HG03039 (cell line): ENCODE measurements around the gene MAN2A2.
"Not testable (repeated sequence)": the region's sequence is repeated elsewhere in the genome, so short reads cannot be mapped to it uniquely, and the experiment has no call there.

Experiments used
- ATAC-seq: cut with Tn5 transposase; IDR thresholded peaks from one replicate; pipeline ENCODE4 v1.9.1; 2021; ENCODE audit warnings: mild to moderate bottlenecking, moderate library complexity; ENCODE audit not compliant: unreplicated experiment

Gene MAN2A2

DNA sequence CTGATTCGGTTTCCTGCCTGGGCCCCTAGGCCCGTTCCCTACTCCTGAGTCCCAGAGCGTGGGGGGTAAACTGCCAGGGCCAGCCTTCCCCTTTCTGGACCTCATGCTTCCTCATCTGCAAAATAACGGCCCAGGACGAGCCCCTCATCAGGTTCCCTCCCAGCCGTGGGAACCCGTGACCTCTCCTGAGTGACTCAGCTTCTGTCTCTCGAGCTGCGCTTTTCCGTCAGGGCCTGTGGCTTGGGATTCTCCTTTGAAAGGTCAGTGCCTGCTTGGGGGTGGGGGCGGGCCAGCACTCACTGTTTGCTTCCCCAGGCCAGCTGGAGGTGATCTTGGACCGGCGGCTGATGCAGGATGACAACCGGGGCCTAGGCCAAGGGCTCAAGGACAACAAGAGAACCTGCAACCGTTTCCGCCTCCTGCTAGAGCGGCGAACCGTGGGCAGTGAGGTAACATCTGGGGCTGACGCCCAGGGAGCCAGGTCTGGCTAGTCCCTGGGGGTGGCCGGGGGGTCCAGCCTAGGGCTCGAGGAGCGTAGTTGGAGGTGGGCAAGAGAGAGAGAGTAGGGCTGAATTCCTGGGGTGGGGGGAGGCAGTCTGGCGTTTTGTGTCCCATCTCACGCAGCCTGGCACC, 12.8 kb downstream of the MAN2A2 start:
- no peak for ATAC-seq

DNA sequence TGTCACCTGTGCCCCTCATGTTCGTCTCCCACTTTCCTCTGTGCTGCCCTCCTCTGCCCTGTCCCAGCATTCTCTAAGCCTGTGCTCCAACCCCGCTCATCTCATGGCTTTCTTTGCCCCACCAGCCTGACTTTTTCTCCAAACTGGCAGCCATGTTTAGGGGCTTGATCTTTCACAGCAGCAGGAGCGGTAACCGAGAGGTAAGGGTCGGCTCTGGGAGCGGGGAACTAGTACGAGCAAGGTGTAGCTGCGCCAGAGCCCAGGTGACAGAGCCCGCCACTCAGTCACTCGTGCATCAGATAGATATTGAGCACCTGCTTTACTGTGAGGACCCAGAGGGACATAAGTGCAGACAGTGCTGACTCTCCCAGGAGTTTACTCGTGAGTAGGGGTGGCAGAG, 13.4 kb downstream of the MAN2A2 start:
- no peak for ATAC-seq

DNA sequence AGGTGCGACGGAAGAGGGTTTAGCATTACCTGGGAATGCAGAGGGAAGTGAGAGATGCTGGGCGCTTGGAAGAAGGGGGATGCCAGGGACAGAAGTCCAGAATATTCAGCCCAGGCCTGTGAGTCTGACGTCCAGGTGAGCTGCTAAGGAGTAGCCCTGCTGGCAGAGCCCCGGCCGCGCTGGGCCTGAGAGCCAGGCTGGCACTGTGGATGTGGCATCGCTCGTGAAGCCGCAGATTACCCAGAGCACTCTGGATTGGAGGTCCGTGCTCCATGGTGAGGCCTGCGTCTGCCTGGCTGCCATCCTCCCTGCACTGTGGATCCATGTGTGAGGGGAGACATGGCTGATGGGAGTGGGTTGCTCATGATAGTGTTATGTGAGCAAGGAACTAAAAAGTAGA, 14.5 kb downstream of the MAN2A2 start:
- ATAC-seq: no peak

DNA sequence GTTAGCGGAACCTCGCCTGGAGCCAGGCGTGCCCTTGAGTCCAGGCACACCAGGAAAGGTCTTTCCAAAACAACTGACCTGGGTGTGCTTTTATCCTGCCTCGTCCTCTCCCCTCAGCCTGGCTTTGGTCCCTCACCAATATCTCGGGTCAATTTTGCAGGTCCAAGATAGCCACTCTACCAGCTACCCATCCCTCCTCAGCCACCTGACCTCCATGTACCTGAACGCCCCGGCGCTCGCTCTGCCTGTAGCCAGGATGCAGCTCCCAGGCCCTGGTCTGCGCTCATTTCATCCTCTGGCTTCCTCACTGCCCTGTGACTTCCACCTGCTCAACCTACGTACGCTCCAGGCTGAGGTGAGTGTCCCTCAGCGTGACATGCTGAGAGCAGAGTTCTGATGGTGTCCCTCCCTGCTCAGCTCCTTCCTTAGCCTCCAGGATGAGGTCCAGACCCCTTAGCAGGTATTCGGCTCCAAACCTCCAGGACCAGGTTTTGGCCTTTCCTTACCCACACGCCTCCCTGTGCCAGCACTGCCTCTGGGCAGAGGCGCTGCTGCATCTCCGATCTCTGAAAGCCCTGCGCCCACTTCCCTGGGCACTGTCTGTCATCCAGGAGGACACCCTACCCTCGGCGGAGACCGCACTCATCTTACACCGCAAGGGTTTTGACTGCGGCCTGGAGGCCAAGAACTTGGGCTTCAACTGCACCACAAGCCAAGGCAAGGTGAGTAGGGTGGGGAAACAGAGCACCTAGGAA, 15.1 kb downstream of the MAN2A2 start:
- ATAC-seq: no peak

DNA sequence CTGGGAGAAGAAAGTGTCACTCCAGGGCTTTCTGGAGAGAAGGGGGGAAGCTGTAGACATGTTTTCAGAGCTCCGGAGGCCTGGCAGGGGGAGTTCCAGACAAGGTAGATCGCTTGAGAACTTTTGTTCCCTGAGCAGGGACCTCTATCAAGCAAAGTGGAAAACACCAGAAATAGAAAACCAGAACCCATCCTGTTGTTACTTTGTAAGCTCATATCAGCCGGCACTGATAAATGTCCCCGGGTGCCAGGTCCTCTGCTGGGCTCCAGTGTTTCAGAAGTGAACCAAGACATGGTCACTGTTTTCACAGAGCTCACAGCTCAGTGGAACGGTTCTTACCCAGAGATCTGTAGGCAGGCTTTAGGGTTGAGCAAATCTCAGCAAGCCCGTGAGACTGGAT, 15.7 kb downstream of the MAN2A2 start:
- no peak for ATAC-seq

DNA sequence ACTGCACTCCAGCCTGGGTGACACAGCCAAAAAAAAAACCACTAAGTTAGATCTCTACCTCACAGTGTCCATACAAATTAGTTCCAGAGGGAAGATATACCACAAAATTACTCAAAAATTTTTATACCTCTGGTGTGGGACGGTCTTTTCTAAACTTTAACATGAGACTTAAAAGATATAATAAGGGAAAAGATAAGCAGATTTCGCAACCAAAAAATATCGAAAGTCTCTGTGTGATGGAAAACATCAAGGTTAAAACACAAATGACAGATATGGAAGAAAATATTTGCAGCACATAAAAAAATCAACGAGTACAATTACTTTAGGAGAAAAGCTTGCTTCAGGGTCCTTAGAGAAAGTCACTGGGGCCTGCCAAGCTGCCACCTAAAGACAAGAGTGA, 18.8 kb downstream of the MAN2A2 start:
- ATAC-seq: no peak

DNA sequence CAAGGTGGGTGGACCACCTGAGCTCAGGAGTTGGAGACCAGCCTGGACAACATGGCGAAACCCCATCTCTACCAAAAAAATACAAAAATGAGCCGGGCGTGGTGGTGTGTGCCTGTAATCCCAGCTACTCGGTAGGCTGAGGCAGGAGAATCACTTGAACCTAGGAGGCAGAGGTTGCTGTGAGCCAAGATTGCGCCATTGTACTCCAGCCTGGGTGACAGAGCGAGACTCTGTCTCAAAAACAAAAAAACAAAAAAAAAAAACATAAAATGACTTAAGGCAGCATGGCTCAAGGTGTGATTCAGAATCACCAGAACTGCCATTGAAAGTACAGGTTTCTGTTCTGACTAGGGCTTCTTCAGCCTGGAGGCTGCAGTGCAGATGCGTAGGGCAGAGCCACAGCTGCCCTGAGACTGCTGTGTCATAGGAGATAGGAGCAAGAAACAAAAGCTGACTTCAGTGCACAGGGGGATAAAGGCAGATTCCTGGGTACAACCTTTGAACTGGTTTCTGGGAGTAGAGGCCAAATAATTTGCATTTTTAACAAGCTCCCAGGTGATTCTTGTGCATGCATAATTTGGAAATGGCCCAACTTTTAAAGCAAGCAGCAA, 19.7 kb downstream of the MAN2A2 start:
- ATAC-seq: peak; percentile 61

DNA sequence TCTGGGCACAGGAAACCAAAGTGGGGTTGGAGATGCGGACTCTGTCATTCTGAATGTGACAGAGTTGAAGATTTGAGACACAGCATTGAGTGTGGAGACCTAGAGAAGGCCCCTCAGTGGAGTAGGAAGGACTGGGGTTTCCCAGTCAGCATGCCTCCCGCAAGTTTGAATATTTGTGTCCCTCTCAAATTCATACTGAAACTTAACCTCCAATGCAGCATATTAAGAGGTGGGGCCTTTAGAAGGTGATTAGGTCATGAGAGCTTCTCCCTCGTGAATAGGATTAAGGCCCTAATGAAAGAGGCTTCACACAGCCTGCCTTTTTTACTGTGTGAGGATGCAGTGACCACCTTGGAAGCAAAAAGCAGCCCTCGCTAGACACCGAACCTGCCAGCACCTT, 21.3 kb downstream of the MAN2A2 start:
- peak; percentile 72 for ATAC-seq

DNA sequence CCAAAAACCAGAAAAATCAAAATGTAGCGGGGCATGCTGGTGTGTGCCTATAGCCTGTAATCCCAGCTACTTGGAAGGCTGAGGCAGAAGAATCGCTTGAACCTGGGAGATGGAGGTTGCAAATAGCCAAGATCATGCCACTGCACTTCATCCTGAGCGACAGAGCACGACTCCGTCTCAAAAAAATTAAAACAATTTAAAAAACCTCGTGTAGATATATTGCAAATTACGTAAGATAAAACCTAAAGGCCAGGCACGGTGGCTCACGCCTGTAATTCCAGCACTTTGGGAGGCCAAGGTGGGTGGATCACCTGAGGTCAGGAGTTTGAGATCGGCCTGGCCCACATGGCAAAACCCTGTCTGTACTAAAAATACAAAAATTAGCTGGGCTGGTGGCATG, 23.7 kb downstream of the MAN2A2 start:
- ATAC-seq: not testable (repeated sequence)

DNA sequence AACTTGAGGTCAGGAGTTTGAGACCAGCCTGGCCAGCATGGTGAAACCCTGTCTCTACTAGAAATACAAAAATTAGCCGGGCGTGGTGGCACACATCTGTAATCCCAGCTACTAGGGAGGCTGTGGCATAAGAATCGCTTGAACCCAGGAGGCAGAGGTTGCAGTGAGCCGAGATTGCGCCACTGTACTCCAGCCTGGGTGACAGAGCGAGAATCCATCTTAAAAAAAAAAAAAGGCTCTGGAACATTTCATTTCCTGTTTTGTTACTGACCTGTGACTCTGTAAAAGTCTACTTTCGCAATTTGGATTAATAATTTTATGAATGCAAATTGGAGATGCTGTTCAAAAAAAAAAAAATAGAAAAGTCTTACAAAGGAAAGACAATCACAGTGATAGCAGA, 25.0 kb downstream of the MAN2A2 start:
- ATAC-seq: not testable (repeated sequence)

DNA sequence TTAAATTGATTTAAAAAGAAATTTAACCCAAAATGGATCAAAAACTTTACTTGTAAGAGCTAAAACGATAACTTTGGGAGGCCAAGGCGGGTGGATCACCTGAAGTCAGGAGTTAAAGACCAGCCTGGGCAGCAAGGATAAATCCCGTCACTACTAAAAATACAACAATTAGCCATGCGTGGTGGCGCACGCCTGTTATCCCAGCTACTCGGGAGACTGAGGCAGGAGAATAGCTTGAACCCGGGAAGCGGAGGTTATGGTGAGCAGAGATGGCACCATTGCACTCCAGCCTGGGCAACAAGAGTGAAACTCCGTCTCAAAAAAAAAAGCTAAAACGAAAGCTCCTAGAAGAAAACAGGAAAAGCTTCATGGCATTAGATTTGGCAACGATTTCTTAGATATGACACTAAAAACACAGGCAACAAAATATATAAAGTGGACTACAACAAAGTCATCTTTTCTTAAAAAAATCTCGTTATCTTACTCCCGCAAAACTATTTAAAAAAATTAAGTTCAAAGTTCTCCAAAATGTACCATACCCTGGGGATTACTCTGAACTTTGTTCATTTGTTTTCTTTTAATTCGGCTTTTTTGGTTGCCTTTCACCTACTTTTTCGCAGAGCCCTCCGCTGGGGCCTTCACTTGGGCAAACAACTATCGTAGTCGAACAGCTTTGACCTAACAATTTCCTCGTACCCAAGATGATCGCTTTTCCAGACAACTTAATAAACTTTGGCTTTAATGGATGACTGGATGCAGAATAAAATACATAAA, 26.3 kb downstream of the MAN2A2 start:
- ATAC-seq: no peak

DNA sequence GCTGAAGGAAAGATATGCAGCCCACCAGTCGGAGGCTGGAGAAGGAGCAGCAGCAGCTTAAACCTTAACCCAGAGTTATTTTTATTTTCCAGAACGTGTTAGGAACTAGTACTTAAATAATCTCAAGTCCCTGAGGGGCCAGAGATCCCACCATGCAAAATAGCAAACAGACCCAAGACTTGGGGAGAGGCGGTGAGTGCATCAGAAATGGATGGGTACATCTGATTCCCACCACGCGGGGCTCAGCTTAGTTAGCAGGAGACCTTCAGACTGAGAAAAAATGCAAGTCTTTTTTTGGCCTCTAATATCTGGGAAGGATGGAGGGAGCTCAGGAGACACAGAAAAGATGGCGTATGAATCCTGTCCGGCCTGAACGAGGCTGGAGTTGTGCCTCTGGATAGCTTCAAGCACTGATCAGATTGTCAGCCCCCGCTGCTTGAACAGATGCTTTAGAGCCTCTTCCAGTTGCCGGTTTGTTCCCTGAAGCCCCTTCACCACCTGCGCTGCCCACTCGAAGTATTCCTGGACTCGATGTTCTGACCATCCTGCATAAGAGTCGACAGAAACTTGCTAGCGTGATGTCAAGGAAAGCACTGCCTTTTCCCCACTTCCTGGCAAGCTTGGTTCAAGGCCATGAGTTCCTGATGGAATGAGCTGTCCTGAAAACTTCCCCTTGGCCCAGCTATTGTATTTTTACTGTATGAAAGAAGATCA, 27.9 kb downstream of the MAN2A2 start:
- no peak for ATAC-seq

DNA sequence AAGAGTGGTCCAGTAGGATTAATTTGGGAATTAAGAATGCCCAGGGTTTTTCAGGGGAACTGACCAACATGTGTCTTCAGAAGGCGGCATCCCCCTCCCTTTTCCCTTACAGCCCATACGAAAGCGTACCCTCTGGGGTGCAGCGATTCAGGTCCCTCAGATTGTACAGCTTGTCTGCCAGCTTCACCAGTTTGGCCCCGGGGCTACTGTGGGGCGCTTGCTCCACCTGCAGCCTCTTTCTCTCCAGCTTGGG, 28.4 kb downstream of the MAN2A2 start:
- no peak for ATAC-seq

DNA sequence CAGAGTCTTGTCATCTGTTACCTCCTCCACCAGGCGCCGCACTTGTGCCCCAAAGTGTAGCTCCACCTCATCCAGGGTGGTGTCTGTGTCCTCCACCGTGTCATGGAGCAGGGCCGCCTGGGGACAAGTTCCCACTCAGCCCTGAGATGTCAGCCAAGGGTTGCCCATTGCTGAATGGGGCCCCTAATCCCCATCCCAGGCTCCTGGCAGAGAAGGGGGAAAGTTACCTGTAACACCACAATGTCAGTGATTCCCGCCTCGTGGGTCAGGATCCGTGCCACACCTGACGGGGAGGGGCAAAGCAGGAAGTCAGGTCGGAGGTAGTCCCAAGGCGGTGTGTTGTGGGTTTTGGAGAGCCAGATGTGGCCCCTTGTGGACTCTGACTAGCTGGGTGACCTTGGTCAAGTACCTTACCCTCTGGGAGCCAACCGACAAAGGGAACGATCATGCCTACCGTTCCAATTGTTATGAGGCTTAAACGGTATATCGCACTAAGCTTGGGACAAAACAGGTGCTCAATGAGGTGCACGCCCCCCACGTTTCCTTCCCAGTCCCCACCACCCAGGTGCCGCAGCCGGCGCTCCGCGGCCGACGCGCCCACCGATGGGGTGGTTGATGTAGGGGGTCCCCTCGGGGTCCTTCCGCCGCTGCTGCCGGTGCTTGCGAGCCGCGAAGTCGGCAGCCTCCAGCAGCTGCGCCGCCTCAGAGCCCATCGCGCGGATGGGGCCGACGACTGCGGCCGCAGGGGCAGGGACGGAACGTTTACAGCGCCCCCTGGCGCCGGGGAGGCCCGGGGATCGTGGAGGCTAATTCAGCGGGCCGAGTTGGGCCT, 28.9 kb downstream of the MAN2A2 start, which contains the start of gene HDDC3:
TSS of gene HDDC3 (minus strand) at position 722 of the 832 bp plus-strand sequence. CDS start at position 713, 9 bp downstream.
- peak; percentile 40 for ATAC-seq

DNA sequence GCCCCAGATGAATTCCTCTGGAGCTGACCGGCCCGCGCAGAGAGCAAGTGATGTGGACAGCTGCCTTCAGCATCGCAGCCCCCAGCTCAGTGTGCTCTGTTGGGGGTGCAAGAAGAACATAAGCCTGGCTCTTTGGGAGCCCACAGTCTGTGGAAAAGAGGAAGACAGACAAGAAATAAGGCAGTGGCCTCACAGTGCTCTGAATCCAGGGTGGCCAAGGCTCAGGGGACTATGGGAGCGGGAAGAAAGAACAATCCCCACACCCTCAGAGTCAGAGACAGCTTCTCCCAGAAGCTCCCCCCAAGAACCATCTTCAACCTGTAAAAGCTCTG, 29.5 kb downstream of the MAN2A2 start:
- ATAC-seq: no peak

DNA sequence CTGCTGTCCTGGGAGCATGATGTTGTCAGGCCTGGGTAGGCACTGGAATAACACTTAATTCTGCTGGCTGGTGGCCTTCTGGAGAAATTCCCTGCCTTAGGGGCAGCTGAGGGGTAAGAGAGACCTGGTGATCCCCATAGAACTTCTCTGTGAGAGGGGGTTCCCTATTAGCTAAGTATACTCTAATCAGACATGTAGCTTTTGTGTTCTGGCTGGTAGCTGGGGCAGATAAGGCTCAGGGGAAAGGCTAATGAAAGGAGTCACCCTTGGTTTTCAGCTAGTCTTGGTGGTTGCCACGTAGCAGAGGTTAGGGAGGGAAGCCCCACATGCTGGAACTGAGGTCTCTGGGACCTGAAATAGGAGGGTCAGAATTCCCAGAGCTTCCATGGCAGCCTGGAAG, 30.2 kb downstream of the MAN2A2 start:
- ATAC-seq: no peak

DNA sequence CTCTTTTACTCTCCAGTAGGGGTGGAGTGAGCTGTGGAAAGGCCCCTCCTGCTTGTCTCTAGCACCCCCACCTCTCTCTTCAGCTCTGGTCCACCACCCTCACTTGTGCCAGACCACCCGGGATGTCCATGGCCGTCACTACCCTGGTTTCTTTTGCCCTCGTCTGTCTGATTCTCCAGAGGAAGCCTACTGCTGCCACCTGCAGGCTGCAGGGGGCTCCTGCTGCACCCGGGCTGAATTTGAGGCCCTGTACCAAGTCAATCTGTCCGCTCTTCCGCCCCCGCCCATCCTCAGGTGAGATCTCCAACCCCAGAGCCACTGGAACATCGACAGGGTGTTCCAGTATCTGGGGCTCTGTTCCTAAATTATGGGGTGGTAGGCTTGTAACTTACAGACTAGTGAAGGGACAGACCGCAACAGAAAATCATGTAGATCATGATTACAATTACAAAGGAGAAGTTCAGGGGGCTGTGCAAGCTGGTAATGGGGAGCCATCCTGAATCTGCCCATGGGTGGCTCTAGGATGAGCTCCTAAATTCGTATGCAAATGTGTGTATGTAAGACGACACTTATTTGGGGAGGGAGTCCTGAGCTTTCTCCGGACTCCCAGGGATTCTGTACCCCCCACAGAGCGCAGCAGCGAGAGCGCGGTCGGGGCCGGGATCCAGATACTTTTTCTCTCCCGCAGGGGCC, 31.3 kb downstream of the MAN2A2 start:
- no peak for ATAC-seq

DNA sequence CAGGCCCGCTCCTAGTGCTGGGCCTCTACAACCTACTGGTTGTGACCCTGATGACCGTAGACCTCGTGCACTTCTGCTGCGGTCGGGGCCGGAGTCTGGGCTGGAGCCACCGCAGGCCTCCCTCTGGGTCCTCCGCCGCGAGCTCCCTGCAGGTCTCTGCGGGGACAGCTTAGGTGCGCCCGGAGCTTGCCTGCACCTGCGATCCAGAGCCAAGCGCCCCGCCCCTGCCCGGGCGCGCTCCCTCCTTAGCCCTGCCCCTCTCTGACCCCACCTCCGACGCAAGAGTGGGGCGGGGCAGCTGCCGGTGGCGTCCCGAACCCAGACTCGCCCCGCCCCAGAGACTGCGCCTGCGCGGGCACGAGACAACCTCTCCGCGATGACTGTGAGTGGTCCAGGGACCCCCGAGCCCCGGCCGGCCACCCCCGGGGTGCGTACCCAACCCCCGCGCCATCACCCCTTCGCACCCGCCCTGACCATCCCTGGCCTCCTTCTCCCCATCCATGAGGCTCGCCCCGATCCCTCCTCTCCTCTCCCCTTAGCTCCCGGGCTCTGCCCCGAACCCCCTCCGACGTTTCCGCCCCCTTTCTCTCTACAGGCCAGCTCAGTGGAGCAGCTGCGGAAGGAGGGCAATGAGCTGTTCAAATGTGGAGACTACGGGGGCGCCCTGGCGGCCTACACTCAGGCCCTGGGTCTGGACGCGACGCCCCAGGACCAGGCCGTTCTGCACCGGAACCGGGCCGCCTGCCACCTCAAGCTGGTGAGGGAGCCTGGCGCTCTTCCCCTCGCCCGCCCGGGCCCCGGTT, 32.0 kb downstream of the MAN2A2 start, which contains the start of gene UNC45A:
TSS of gene UNC45A (plus strand) at position 337 of the 803 bp plus-strand sequence. CDS start at position 377, 40 bp downstream.
- ATAC-seq: peak; percentile 71

DNA sequence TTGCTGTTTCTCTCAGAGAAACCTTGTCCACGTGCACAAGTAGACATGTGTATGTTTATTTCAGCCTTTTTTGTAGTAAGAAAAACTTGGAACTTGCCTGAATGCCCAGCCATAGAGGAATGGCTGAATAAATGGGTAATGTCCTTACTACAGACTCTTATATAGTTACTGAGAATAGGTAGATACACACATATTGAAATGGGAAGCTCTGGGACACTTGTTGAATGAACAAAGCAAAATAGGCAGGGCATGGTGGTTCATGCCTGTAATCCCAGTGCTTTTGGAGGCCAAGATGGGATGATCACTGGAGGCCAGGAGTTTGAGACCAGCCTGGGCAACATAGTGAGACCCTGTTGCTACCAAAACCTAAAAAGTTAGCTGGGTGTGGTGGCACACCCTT, 33.7 kb downstream of the MAN2A2 start:
- ATAC-seq: no peak
